ENCODE results near the gene ZNF324B. TPM values are rescaled to one million over a fixed set of nuclear protein-coding genes. Genes with fewer than 3 reads are reported as not detected.

The ZNF324B gene
- total RNA-seq, 6 donors from 2014 or later, result 6.9 to 18.9 (median 9.8) TPM

DNA sequence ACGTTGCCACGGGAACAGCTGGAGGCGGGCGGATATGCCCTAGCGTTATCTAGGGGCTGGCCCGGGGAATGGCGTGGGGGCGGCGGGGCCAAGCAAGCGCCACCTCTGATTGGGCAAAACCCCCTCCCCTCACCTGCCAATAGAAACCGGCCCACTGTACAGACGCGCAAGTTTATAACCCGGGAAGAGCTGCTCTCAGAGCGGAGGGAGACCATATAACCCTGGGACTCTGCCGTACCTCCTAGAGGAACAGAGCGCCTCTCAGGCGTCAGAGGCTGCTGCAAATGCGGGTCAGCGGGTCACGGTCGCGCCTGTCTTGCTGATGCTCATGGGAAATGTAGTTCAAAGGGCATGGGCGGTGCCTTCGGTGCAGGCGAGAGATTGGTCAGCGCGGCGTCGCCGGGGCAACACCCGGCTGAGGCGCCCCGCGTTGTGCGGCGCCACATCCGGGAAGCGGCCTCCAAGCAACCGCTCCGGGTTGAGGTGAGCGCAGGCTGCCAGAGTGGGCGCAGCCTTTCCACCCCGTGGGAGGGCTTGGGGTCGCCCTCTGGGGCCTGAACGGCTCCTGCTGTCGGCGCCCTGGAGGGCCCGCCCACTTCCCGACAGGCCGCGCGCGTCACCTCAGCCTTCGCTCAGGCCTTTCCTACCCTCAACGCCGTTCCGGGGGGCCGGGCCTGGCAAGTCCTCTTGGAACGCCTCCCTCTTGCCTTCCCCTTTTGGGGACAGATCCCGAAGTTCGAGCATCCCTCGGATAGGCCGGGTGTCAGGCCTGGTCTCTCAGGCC is 24.5 kb downstream of the ZNF324B start, which contains the start of gene ZNF446:
Gene ZNF446, plus strand, starts transcription at position 639 of the 784 bp plus-strand sequence. CDS start 867 bp downstream, outside the sequence.
- 0 to 1% methylated on average over 16 to 34 of the region's 64 CpGs for WGBS, 2 donors
- H3K4me1 ChIP-seq, result peaks cover 13 to 21% (median 16%) of the 10 kb centered on the region in 4 donors
- ATAC-seq (ENCODE audit: low FRiP score in 2 of 2) (peak; percentile 95 to 96), DNase-seq (peak; percentile 97 to 98)
- peak within 1 kb of the TSS; percentile 55 to 83 (median 58) for H3K4me3 ChIP-seq
- no peaks in the 10 kb centered on the region for H3K27me3 ChIP-seq
- peak within 1 kb of the TSS; percentile 82 to 91 (median 87) for H3K27ac ChIP-seq
- peaks cover 4 to 49% (median 35%) of the 10 kb centered on the region in 4 donors for H3K36me3 ChIP-seq
- H3K9me3 ChIP-seq, result no peaks in the 10 kb centered on the region
- TF ChIP-seq POLR2AphosphoS5 (IDR thresholded peaks at IDR 0.05) (peak; percentile 79 to 85), EP300 (IDR thresholded peaks at IDR 0.05) (peak in 2 of 4 donors; percentile 6 to 38), POLR2A (IDR thresholded peaks at IDR 0.05) (peak in 3 of 4 donors; percentile 22 to 74 (median 38))
- TF ChIP-seq, protein P1, sequence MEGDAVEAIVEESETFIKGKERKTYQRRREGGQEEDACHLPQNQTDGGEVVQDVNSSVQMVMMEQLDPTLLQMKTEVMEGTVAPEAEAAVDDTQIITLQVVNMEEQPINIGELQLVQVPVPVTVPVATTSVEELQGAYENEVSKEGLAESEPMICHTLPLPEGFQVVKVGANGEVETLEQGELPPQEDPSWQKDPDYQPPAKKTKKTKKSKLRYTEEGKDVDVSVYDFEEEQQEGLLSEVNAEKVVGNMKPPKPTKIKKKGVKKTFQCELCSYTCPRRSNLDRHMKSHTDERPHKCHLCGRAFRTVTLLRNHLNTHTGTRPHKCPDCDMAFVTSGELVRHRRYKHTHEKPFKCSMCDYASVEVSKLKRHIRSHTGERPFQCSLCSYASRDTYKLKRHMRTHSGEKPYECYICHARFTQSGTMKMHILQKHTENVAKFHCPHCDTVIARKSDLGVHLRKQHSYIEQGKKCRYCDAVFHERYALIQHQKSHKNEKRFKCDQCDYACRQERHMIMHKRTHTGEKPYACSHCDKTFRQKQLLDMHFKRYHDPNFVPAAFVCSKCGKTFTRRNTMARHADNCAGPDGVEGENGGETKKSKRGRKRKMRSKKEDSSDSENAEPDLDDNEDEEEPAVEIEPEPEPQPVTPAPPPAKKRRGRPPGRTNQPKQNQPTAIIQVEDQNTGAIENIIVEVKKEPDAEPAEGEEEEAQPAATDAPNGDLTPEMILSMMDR (IDR thresholded peaks at IDR 0.05), result peak in 1 of 6 experiments; percentile 12

DNA sequence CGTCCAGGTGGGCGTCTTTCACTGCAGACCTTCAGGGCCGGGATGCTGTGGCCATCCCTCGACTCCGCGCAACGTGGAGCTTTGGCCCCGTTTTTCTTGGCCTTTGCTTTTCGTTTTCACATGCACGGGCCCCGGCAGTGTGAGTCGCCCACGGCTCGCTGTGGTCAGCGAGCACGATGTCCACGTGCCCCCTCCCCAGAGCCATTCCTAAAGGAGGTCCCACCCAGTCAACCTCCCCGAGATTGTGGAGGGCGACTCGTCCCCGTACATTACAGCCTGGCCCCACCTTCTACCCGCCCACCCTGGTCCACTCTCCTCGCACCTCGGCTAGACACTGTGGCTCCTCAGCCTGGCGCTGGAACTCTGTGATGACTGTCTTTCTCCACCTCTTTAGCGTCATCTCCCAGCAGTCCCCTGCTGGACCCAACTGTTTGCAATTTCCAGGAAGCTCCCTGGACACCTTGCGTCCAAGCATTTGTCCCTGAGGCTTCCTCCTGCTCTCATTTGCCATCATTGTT is 25.1 kb downstream of the ZNF324B start:
- ATAC-seq (ENCODE audit: low FRiP score in 2 of 2), result peak in 1 of 2 donors; percentile 1
- 4% methylated on average over 10 to 27 of the region's 27 CpGs for WGBS, 2 donors

DNA sequence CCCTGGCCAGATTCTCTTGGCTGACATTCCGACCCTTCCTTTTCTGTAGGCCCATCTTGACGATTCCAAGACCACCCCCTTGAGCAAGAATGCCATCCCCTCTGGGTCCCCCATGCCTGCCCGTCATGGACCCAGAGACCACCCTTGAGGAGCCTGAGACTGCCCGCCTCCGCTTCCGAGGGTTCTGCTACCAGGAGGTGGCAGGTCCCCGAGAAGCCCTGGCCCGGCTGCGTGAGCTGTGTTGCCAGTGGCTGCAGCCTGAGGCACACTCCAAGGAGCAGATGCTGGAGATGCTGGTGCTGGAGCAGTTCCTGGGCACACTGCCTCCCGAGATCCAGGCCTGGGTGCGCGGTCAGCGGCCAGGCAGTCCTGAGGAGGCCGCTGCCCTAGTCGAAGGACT is 25.7 kb downstream of the ZNF324B start:
- Histone ChIP-seq H3K4me3 (peak overlapping the region in 1 of 4 donors; percentile 55), H3K36me3 (peaks cover 1 to 43% (median 33%) of the 10 kb centered on the region in 4 donors), H3K27me3 (no peaks in the 10 kb centered on the region), H3K27ac (peak overlapping the region; percentile 6 to 91 (median 83)), H3K9me3 (no peaks in the 10 kb centered on the region), H3K4me1 (peaks cover 13 to 21% (median 16%) of the 10 kb centered on the region in 4 donors)
- peak in 1 of 2 donors; percentile 84 for DNase-seq
- 80 to 92% methylated on average over 9 to 14 of the region's 15 CpGs for WGBS, 2 donors
- no peak for TF ChIP-seq POLR2AphosphoS5 (IDR thresholded peaks at IDR 0.05)
- TF ChIP-seq EP300 (IDR thresholded peaks at IDR 0.05), result no peak
- no peak for TF ChIP-seq POLR2A (IDR thresholded peaks at IDR 0.05)
- TF ChIP-seq, protein P1 (IDR thresholded peaks at IDR 0.05), result no peak
- ATAC-seq (ENCODE audit: low FRiP score in 2 of 2), result no peak

More for the DNA sequence above, 25.1 kb downstream of the ZNF324B start:
- Histone ChIP-seq H3K9me3 (no peaks in the 10 kb centered on the region), H3K36me3 (peaks cover 4 to 49% (median 38%) of the 10 kb centered on the region in 4 donors), H3K27ac (peak overlapping the region; percentile 82 to 91 (median 87)), H3K4me1 (peaks cover 13 to 21% (median 16%) of the 10 kb centered on the region in 4 donors), H3K27me3 (no peaks in the 10 kb centered on the region), H3K4me3 (peak overlapping the region; percentile 55 to 83 (median 58))
- TF ChIP-seq EP300 (IDR thresholded peaks at IDR 0.05), result peak in 1 of 4 donors; percentile 19
- no peak for TF ChIP-seq POLR2A (IDR thresholded peaks at IDR 0.05)
- TF ChIP-seq, protein P1 (IDR thresholded peaks at IDR 0.05), result no peak
- TF ChIP-seq POLR2AphosphoS5 (IDR thresholded peaks at IDR 0.05), result no peak
- DNase-seq, result no peak

DNA sequence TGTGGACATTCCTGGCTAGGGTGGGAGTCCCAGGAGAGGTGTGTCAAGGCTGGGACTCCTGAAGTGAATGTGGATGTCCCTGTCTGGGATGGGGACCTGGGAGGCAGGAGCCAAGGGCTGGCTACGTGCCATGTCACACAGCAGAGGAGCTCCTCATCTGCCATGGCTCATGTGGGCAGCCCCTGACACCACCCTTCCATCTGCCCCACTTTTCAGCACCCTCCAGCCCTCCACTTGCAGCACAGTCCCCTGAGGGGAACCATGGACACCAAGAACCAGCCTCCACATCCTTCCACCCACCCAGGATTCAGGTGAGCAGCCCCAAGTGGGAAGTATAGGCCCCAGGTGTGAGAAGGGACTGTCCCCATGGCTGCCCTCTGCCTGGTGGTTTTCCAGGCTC is 26.4 kb downstream of the ZNF324B start:
- Histone ChIP-seq H3K36me3 (peaks cover 0 to 36% (median 25%) of the 10 kb centered on the region in 4 donors), H3K27ac (peak overlapping the region in 1 of 4 donors; percentile 91), H3K9me3 (no peaks in the 10 kb centered on the region), H3K4me1 (peaks cover 13 to 21% (median 16%) of the 10 kb centered on the region in 4 donors), H3K27me3 (no peaks in the 10 kb centered on the region), H3K4me3 (no peak overlapping the region)
- TF ChIP-seq POLR2AphosphoS5 (IDR thresholded peaks at IDR 0.05) (no peak), EP300 (IDR thresholded peaks at IDR 0.05) (no peak), POLR2A (IDR thresholded peaks at IDR 0.05) (no peak)
- TF ChIP-seq, protein P1 (IDR thresholded peaks at IDR 0.05), result no peak
- WGBS, 2 donors, result 86 to 100% methylated on average over 1 of the region's 1 CpG
- ATAC-seq (ENCODE audit: low FRiP score in 2 of 2) (no peak), DNase-seq (no peak)
